K562 (cell line): ENCODE measurements around the gene KCNJ12. TPM values are rescaled to one million over a fixed set of nuclear protein-coding genes. Genes with fewer than 3 reads are reported as not detected.

Experiments used
- ATAC-seq: fragments of 200-7000 bp; cut with Tn5 transposase; 3 replicates; pipeline ENCODE4 v1.9.1; 2020; ENCODE audit warnings: moderate library complexity
- BruUV-seq: library from RNA; stranded (reverse); fragments of 400-500 nt; replicated peaks from 2 replicates; lab custom pipeline; 2021; lab: Mats Ljungman, UMichigan
- CTCF ChIA-PET: fragments of 300-600 bp; formaldehyde crosslinking; extraction: SDS; loops from one replicate; lab custom pipeline; 2021; ENCODE audit warnings: low intra/inter-chr PET ratio; lab: Yijun Ruan, JAX
- POLR2A ChIA-PET: fragments of 300-600, 350-650 bp; sonication (Branson Sonifier 250); formaldehyde crosslinking; extraction: SDS; loops from one replicate; lab custom pipeline; 2021; ENCODE audit warnings: antibody characterized with exemption, inconsistent platforms; lab: Yijun Ruan, JAX
- DNase-seq, 4 experiments: peaks; one replicate each; pipeline versions ENCODE4 v3.0.0 to v3.0.0-alpha.2; 2011 to 2018; ENCODE audit warnings: low spot score in 3 of 4, mixed read lengths in 3 of 4; ENCODE audit errors: extremely low read depth in 1 of 4
- FAIRE-seq: peaks from 2 replicates; lab custom pipeline; 2011; peaks lifted over from hg19 to GRCh38; lab: Jason Lieb, UNC
- H2AFZ ChIP-seq: 2 replicates; pipeline ENCODE4 v1.6.0; 2011; ENCODE audit warnings: low read depth, low read length, control low read depth, inconsistent platforms
- H3K27ac ChIP-seq: fragments of 200-600 bp; 3 replicates; pipeline ENCODE4 v1.8.0; 2011; ENCODE audit warnings: low read depth, mild to moderate bottlenecking, control low read depth, inconsistent platforms, low read length, moderate library complexity, mixed read lengths; ENCODE audit errors: extremely low read depth
- H3K27me3 ChIP-seq, 2 experiments: fragments of 300-600 bp in 1 of 2; 2 replicates in 1 of 2; 3 replicates in 1 of 2; pipeline versions ENCODE4 v1.6.0 to v1.8.0; 2011; ENCODE audit warnings: inconsistent platforms in 2 of 2, low read length in 2 of 2, mild to moderate bottlenecking in 1 of 2, mixed read lengths in 1 of 2, moderate library complexity in 1 of 2; ENCODE audit not compliant: control insufficient read depth in 2 of 2, insufficient read depth in 2 of 2
- H3K36me3 ChIP-seq: fragments of 300-600 bp; 3 replicates; pipeline ENCODE4 v1.8.0; 2011; ENCODE audit warnings: mild to moderate bottlenecking, low read length, inconsistent platforms; ENCODE audit not compliant: control insufficient read depth, insufficient read depth
- H3K4me1 ChIP-seq, 2 experiments: fragments of 200-600 bp in 1 of 2; replicated peaks in 1 of 2; 2 replicates in 1 of 2; 3 replicates in 1 of 2; pipeline versions ENCODE4 v1.5.1 to v1.8.0; 2011; ENCODE audit warnings: inconsistent platforms in 2 of 2, low read length in 2 of 2, mild to moderate bottlenecking in 1 of 2, mixed read lengths in 1 of 2, moderate library complexity in 1 of 2; ENCODE audit not compliant: control insufficient read depth in 2 of 2, insufficient read depth in 2 of 2
- H3K4me2 ChIP-seq: 2 replicates; pipeline ENCODE4 v1.6.1; 2011; ENCODE audit warnings: low read length, control low read depth, inconsistent platforms, mixed read lengths; ENCODE audit not compliant: insufficient read depth
- H3K4me3 ChIP-seq: fragments of 200-600 bp; sonication (generic), shearing (Covaris generic); 2 replicates; pipeline ENCODE4 v1.5.1; 2016; ENCODE audit warnings: control low read depth, inconsistent platforms
- H3K79me2 ChIP-seq: fragments of 200-600 bp; 3 replicates; pipeline ENCODE4 v1.8.0; 2011; ENCODE audit warnings: low read length, inconsistent platforms; ENCODE audit not compliant: control insufficient read depth, insufficient read depth
- H3K9ac ChIP-seq, 2 experiments: 2 replicates each; pipeline versions ENCODE4 v1.6.0 to v1.6.1; 2011; ENCODE audit warnings: low read depth in 2 of 2, low read length in 2 of 2, control low read depth in 1 of 2, inconsistent platforms in 1 of 2, mild to moderate bottlenecking in 1 of 2, mixed read lengths in 1 of 2; ENCODE audit not compliant: insufficient read depth in 1 of 2
- H3K9me1 ChIP-seq: one replicate; pipeline ENCODE4 v1.6.0; 2011; ENCODE audit warnings: inconsistent platforms, mild to moderate bottlenecking, low read length, moderate library complexity; ENCODE audit not compliant: control insufficient read depth, insufficient read depth
- H3K9me3 ChIP-seq: replicated peaks from 2 replicates; pipeline ENCODE4 v1.5.1; 2011; ENCODE audit warnings: low read depth, low read length, inconsistent platforms; ENCODE audit not compliant: control insufficient read depth, insufficient read depth
- H4K20me1 ChIP-seq: replicated peaks from 2 replicates; pipeline ENCODE4 v1.6.1; 2011; ENCODE audit warnings: low read length, inconsistent platforms, mixed read lengths; ENCODE audit not compliant: control insufficient read depth, insufficient read depth
- ARID2 ChIP-seq: fragments of 450-650 bp; IDR thresholded peaks from 2 replicates; pipeline ENCODE4 v1.6.1; 2017; ENCODE audit warnings: antibody characterized with exemption, mild to moderate bottlenecking
- ATF2 ChIP-seq: sonication (generic); formaldehyde crosslinking; IDR thresholded peaks from 2 replicates; pipeline ENCODE4 v1.8.1; 2022; ENCODE audit warnings: missing genetic modification reagents
- CBX5 ChIP-seq: IDR thresholded peaks from 2 replicates; pipeline ENCODE4 v1.6.1; 2014; ENCODE audit warnings: low read depth, borderline replicate concordance
- CGGBP1 ChIP-seq: fragments of 250-450 bp; sonication (Bioruptor Pico); IDR thresholded peaks from 2 replicates; pipeline ENCODE4 v1.9.0; 2021; ENCODE audit warnings: mild to moderate bottlenecking
- FOS ChIP-seq: IDR thresholded peaks from 3 replicates; pipeline ENCODE4 v1.6.1; 2011; ENCODE audit not compliant: insufficient read length; ENCODE audit errors: extremely low read depth
- FOXK1 ChIP-seq: sonication (generic); formaldehyde crosslinking; IDR thresholded peaks from 2 replicates; pipeline ENCODE4 v1.8.0; 2022; ENCODE audit warnings: missing genetic modification reagents, mild to moderate bottlenecking, borderline replicate concordance
- GABPB2 ChIP-seq: fragments of 250-450 bp; sonication (Bioruptor Pico); conservative IDR thresholded peaks from 2 replicates; pipeline ENCODE4 v1.5.1; 2021; ENCODE audit warnings: mild to moderate bottlenecking
- HNRNPL ChIP-seq: fragments of 200-400 bp; formaldehyde crosslinking; IDR thresholded peaks from 2 replicates; pipeline ENCODE4 v1.6.1; 2017; ENCODE audit warnings: low read depth, mild to moderate bottlenecking, low read length
- LEF1 ChIP-seq: fragments of 450-650 bp; IDR thresholded peaks from 2 replicates; pipeline ENCODE4 v1.6.1; 2016; ENCODE audit warnings: mild to moderate bottlenecking
- MED1 ChIP-seq: sonication (generic); formaldehyde crosslinking; IDR thresholded peaks from 2 replicates; pipeline ENCODE4 v1.8.1; 2023; ENCODE audit warnings: missing genetic modification reagents, borderline replicate concordance
- POLR2AphosphoS5 ChIP-seq: IDR thresholded peaks from 2 replicates; pipeline ENCODE4 v1.6.1; 2011; ENCODE audit warnings: mild to moderate bottlenecking, low read depth, low read length, moderate library complexity; ENCODE audit not compliant: control insufficient read depth, insufficient read depth
- POLR3G ChIP-seq: IDR thresholded peaks from 2 replicates; pipeline ENCODE4 v1.6.1; 2011; ENCODE audit not compliant: insufficient read length, insufficient replicate concordance; ENCODE audit errors: extremely low read depth
- STAT5A ChIP-seq: IDR thresholded peaks from 2 replicates; pipeline ENCODE4 v1.6.1; 2012; ENCODE audit warnings: low read length, inconsistent platforms, borderline replicate concordance
- YBX1 ChIP-seq: fragments of 450-650 bp; IDR thresholded peaks from 2 replicates; pipeline ENCODE4 v1.7.1; 2016; ENCODE audit warnings: mild to moderate bottlenecking
- ZKSCAN1 ChIP-seq: fragments of 150-350 bp; IDR thresholded peaks from 2 replicates; pipeline ENCODE4 v1.6.1; 2016; ENCODE audit warnings: low read depth, low read length
- ZNF24 ChIP-seq: fragments of 450-650 bp; IDR thresholded peaks from 2 replicates; pipeline ENCODE4 v1.6.1; 2016
- ZNF512 ChIP-seq: IDR thresholded peaks from 2 replicates; pipeline ENCODE4 v1.6.1; 2016; ENCODE audit warnings: missing genetic modification characterization, missing compliant biosample characterization
- ZNF561 ChIP-seq: fragments of 450-650 bp; formaldehyde crosslinking; conservative IDR thresholded peaks from 2 replicates; pipeline ENCODE4 v1.4.0; 2020; ENCODE audit warnings: mild to moderate bottlenecking, moderate library complexity
- ZNF583 ChIP-seq: fragments of 250-450 bp; sonication (Bioruptor Pico); IDR thresholded peaks from 2 replicates; pipeline ENCODE4 v1.4.0; 2020
- ZNF699 ChIP-seq: fragments of 250-450 bp; sonication (Bioruptor Pico); IDR thresholded peaks from 2 replicates; pipeline ENCODE4 v1.8.0; 2021; ENCODE audit warnings: mild to moderate bottlenecking, moderate library complexity; ENCODE audit not compliant: insufficient replicate concordance
- in situ Hi-C: fragments of 300-500 bp; cut with MboI; formaldehyde crosslinking; loops from 4 replicates; pipeline ENCODE4 v1.15.0; 2018; ENCODE audit warnings: inconsistent platforms, mixed read lengths
- intact Hi-C: fragments of 100-400 bp; cut with micrococcal nuclease; formaldehyde crosslinking; loops from 2 replicates; pipeline ENCODE4 v1.14.2; 2022
- polyA plus RNA-seq, 8 experiments: library from polyadenylated mRNA; depleted of rRNA in 4 of 8; stranded (reverse) in 5 of 8; unstranded in 3 of 8; fragments of >200 nt; fragmentation: Nextera tagmentation in 2 of 8; fragmentation: Illumina TruSeq in 1 of 8; extraction: Ambion mirVana in 2 of 8; extraction: Trizol in 1 of 8; gene quantifications; 2 replicates each; pipeline versions ENCODE4 v1.2.1 to v1.2.3, GENCODE V29; 2011 to 2014; ENCODE audit warnings: inconsistent platforms in 1 of 8, missing spikeins in 1 of 8
- total RNA-seq, 7 experiments: library from RNA; depleted of rRNA in 6 of 7; stranded (reverse); fragments of >200 nt in 6 of 7; fragmentation: Illumina TruSeq in 2 of 7; extraction: Trizol in 2 of 7; gene quantifications; 2 replicates each; pipeline versions ENCODE4 v1.2.1 to v1.2.3, GENCODE V29; 2011 to 2021; ENCODE audit warnings: low replicate concordance in 1 of 7

Gene KCNJ12
- total and polyA plus RNA-seq, 9 of the 15 experiments (the other 6 are each of a cell fraction or from before 2014, with no cell fraction given), result 0.02 TPM; not detected in 8

- H3K27ac ChIP-seq, result no peak overlapping the region
- H3K4me3 ChIP-seq, result no peak overlapping the region
- no peak overlapping the region for H3K9ac ChIP-seq
- no peaks in the 10 kb centered on the region for H3K79me2 ChIP-seq
- ChIA-PET POLR2A (no interaction called here), CTCF (no interaction called here)
- H3K27me3 ChIP-seq, result peaks cover 0 to 17% of the 10 kb centered on the region in 2 experiments; a peak in 3 of 5 replicates
- in situ Hi-C loops (no loop called here), intact Hi-C loops (no loop called here)
- no peaks in the 10 kb centered on the region for H3K4me1 ChIP-seq
- no peaks in the 10 kb centered on the region for H3K36me3 ChIP-seq
- H3K9me1 ChIP-seq, result no peaks in the 10 kb centered on the region
- TF ChIP-seq CGGBP1 (CRISPR knock-in tag) (no peak), ZNF583 (CRISPR knock-in tag) (no peak), HNRNPL (no peak), STAT5A (no peak), GABPB2 (CRISPR knock-in tag) (no peak), ATF2 (CRISPR knock-in tag) (no peak), ARID2 (no peak), ZNF24 (no peak), ZNF512 (no peak), MED1 (CRISPR knock-in tag) (no peak), POLR3G (no peak), ZNF561 (CRISPR knock-in tag) (no peak), FOS (no peak), YBX1 (no peak), LEF1 (no peak), ZNF699 (CRISPR knock-in tag) (no peak), ZKSCAN1 (no peak), CBX5 (no peak), POLR2AphosphoS5 (no peak), FOXK1 (CRISPR knock-in tag) (no peak)
- no peaks in the 10 kb centered on the region for H4K20me1 ChIP-seq
- H3K9me3 ChIP-seq, result no peaks in the 10 kb centered on the region
- no TSS peak for BruUV-seq
- H2AFZ ChIP-seq, result no peak overlapping the region
- H3K4me2 ChIP-seq, result no peak overlapping the region
- no peak for FAIRE-seq
- DNase-seq, result no peak
- ATAC-seq, result no peak
These were observed 13.7 kb upstream of the KCNJ12 start for GRCh38 chr17:21362331-21362931.
